ENCODE measurements around the gene EPHA4. TPM values are rescaled to one million over a fixed set of nuclear protein-coding genes. Genes with fewer than 3 reads are reported as not detected.

Gene EPHA4
- total RNA-seq, 5 donors from 2014 or later (not counting 1 experiment from before 2014, with no cell fraction given) = 47.2 to 93.9 (median 58.0) TPM

DNA sequence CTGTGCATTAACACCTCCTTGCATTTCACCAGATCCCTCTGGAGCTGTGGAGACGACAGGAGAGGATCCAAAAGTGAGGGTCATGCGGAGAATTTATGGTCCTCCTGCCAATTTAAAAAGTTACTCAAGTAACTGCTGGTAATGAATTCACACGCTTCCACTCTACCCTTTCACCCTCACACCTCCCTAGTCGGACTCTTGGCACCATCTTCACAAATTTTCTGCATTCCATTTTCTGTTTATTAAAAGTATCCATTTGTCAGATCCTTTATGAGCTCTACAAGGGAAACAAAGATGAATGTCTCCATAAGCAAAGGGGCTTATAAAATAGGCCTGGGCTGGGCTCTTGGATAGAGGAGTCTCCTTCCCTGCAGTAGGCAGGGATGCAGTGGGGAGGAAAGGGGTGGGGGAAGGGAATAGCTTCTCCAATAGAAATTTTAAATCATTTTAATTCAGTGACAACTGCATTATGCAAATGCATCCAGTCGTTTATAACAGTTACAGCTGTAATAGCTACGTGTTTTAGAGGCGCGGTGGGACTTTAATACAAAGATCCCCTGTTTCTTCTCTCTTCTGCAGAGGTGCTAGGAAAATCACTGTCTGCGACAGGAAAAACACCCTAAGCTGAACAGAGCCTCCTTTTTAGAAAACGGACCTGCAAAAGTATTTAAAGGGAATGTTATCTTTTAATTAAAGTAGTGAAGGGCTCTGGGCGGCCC is 132.2 kb downstream of the EPHA4 start:
- Mint-ChIP-seq H3K9me3 (no peaks in the 10 kb centered on the region), H3K4me3 (no peak overlapping the region), H3K36me3 (peaks cover 60% of the 10 kb centered on the region), H3K27me3 (no peaks in the 10 kb centered on the region), H3K27ac (no peak overlapping the region), H3K4me1 (no peaks in the 10 kb centered on the region)
- Histone ChIP-seq H3K27me3 (replicated peaks in 1 of 2; ENCODE audit: control insufficient read depth in 2 of 2, extremely low read depth in 1 of 2, insufficient read depth in 2 of 2, low read length in 1 of 2) (no peaks in the 10 kb centered on the region), H3K4me3 (ENCODE audit: control insufficient read depth in 1 of 2, extremely low read depth in 1 of 2, low read length in 1 of 2) (no peak overlapping the region), H3K9me3 (no peaks in the 10 kb centered on the region), H3K36me3 (ENCODE audit: control insufficient read depth in 2 of 2, extremely low read depth in 1 of 2, insufficient read depth in 1 of 2, low read length in 1 of 2) (peaks cover 0 to 23% of the 10 kb centered on the region in 2 donors), H3K27ac (ENCODE audit: low read length) (no peak overlapping the region), H3K4me1 (ENCODE audit: control insufficient read depth in 1 of 2, extremely low read depth in 1 of 2, insufficient read depth in 2 of 2, low read length in 2 of 2) (no peaks in the 10 kb centered on the region)
- 91% methylated on average over 8 of the region's 11 CpGs for WGBS (ENCODE audit: insufficient coverage)
- POLR2A ChIA-PET = interaction anchor here in 1 of 2 donors (0.6 kb wide), 1 partner anchor 612 kb away, joined by 3 read pairs; no protein-coding TSS in a partner anchor
- ATAC-seq (replicated peaks in 1 of 4) (no peak), DNase-seq (no peak)
- CTCF ChIA-PET = no interaction called here

DNA sequence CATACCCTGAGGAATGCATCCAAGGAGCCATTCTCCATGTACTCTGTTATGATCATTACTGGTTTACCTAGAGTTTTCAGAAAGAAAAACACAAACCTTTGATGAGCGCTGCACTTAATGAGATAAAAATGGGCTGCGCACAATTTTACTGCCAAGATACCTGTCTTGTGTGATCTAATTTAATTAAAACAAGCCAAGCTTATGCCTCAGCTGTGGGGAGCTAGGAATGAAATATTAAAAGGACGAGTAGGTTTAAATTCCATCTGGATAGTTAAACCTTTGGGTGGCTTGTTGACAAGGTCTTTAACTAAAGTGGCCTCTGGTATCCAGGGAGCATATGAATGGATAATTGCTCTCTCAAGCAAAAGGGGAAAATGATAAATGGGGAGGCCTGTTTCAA is 135.0 kb downstream of the EPHA4 start:
- Histone ChIP-seq H3K27me3 (replicated peaks in 1 of 2; ENCODE audit: control insufficient read depth in 2 of 2, extremely low read depth in 1 of 2, insufficient read depth in 2 of 2, low read length in 1 of 2) (no peaks in the 10 kb centered on the region), H3K9me3 (no peaks in the 10 kb centered on the region), H3K36me3 (ENCODE audit: control insufficient read depth in 2 of 2, extremely low read depth in 1 of 2, insufficient read depth in 1 of 2, low read length in 1 of 2) (peaks cover 4 to 16% of the 10 kb centered on the region in 2 donors), H3K27ac (ENCODE audit: low read length) (no peak overlapping the region), H3K4me3 (ENCODE audit: control insufficient read depth in 1 of 2, extremely low read depth in 1 of 2, low read length in 1 of 2) (no peak overlapping the region), H3K4me1 (ENCODE audit: control insufficient read depth in 1 of 2, extremely low read depth in 1 of 2, insufficient read depth in 2 of 2, low read length in 2 of 2) (no peaks in the 10 kb centered on the region)
- H3K36me3 Mint-ChIP-seq = peaks cover 66% of the 10 kb centered on the region
- POLR2A ChIA-PET = no interaction called here
- CTCF ChIA-PET = interaction anchor here in 1 of 2 donors (0.6 kb wide), 1 partner anchor 84 kb away, joined by 3 read pairs; no protein-coding TSS in a partner anchor
- H3K4me1 Mint-ChIP-seq = no peaks in the 10 kb centered on the region
- no peak for ATAC-seq (replicated peaks in 1 of 4)
- H3K27me3 Mint-ChIP-seq = no peaks in the 10 kb centered on the region
- 85% methylated on average over 3 of the region's 3 CpGs for WGBS (ENCODE audit: insufficient coverage)
- no peak for DNase-seq
- H3K9me3 Mint-ChIP-seq = no peaks in the 10 kb centered on the region
- H3K27ac Mint-ChIP-seq = no peak overlapping the region
- no peak overlapping the region for H3K4me3 Mint-ChIP-seq

DNA sequence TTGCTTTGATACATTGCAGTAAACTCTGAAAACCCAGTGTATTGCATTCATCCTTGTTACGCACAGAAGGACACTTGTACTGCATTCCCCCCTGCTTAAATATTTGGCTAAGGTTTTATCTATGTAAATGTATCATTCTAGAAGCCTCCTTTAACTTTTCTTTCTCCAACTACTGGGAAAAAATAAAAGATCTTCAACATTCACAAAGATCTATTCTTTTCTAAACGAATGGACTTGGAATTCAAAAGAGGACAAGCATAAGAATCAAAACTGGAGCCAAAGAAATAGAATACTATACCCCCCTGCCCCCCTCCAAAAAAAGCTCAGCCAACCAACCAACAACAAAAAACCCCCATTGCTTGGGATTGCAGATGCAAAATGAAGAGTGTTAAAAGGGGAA is 136.9 kb downstream of the EPHA4 start:
- no peak overlapping the region for H3K27ac ChIP-seq (ENCODE audit: low read length)
- ATAC-seq (replicated peaks in 1 of 4) (no peak), DNase-seq (no peak)
- no peaks in the 10 kb centered on the region for H3K27me3 ChIP-seq (replicated peaks in 1 of 2; ENCODE audit: control insufficient read depth in 2 of 2, extremely low read depth in 1 of 2, insufficient read depth in 2 of 2, low read length in 1 of 2)
- POLR2A ChIA-PET = no interaction called here
- H3K4me1 ChIP-seq (ENCODE audit: control insufficient read depth in 1 of 2, extremely low read depth in 1 of 2, insufficient read depth in 2 of 2, low read length in 2 of 2) = no peaks in the 10 kb centered on the region
- no peaks in the 10 kb centered on the region for H3K4me1 Mint-ChIP-seq
- WGBS (ENCODE audit: insufficient coverage) = no CpG with 5 or more reads among the region's 2 CpGs
- no peak overlapping the region for H3K4me3 Mint-ChIP-seq
- H3K4me3 ChIP-seq (ENCODE audit: control insufficient read depth in 1 of 2, extremely low read depth in 1 of 2, low read length in 1 of 2) = no peak overlapping the region
- H3K36me3 Mint-ChIP-seq = peaks cover 55% of the 10 kb centered on the region
- H3K27me3 Mint-ChIP-seq = no peaks in the 10 kb centered on the region
- H3K36me3 ChIP-seq (ENCODE audit: control insufficient read depth in 2 of 2, extremely low read depth in 1 of 2, insufficient read depth in 1 of 2, low read length in 1 of 2) = peaks cover 6 to 7% of the 10 kb centered on the region in 2 donors
- no peaks in the 10 kb centered on the region for H3K9me3 Mint-ChIP-seq
- H3K9me3 ChIP-seq = no peaks in the 10 kb centered on the region
- CTCF ChIA-PET = no interaction called here
- no peak overlapping the region for H3K27ac Mint-ChIP-seq

DNA sequence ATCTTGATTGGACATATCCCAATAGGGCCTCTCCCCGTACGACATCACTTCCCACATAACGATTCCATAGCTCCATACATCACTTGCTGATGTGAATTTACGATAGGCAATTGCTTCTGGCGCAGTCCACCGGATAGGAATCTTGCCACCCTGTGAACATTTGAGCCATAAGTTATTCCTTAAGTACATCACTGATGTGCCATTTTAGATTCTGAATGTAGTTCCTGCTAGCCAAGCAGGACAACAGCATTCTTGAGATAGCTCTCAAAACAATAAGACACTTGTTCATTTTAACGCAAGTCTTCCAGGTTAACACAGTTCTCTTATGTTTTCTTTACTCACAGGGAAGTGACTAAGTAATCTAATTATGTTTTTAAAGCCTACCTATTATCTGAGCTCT is 138.0 kb downstream of the EPHA4 start:
- Mint-ChIP-seq H3K4me3 (no peak overlapping the region), H3K27ac (no peak overlapping the region)
- CTCF ChIA-PET = no interaction called here

DNA sequence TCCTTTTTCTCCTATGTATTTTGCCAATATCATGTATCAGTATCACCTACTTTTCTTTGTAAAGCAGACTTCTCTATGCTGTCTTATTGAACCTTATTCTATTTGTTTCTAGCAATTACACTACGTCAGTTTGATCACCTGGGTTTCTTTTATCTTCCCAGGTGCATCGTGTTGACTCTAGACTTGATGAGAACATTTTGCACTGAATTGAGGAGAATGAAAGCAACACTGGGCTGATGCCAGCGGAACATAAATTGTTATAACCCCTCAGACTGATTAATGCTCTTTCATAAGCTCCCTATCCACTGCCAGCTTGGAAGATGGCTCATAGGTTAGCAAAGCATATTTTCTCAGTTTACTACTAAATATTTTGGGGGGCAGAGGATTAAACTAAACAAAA is 140.6 kb downstream of the EPHA4 start:
- H3K4me1 Mint-ChIP-seq = no peaks in the 10 kb centered on the region
- no peak overlapping the region for H3K4me3 Mint-ChIP-seq
- Histone ChIP-seq H3K27me3 (replicated peaks in 1 of 2; ENCODE audit: control insufficient read depth in 2 of 2, extremely low read depth in 1 of 2, insufficient read depth in 2 of 2, low read length in 1 of 2) (no peaks in the 10 kb centered on the region), H3K4me3 (ENCODE audit: control insufficient read depth in 1 of 2, extremely low read depth in 1 of 2, low read length in 1 of 2) (no peak overlapping the region), H3K4me1 (ENCODE audit: control insufficient read depth in 1 of 2, extremely low read depth in 1 of 2, insufficient read depth in 2 of 2, low read length in 2 of 2) (no peaks in the 10 kb centered on the region), H3K36me3 (ENCODE audit: control insufficient read depth in 2 of 2, extremely low read depth in 1 of 2, insufficient read depth in 1 of 2, low read length in 1 of 2) (peaks cover 9 to 13% of the 10 kb centered on the region in 2 donors), H3K9me3 (no peaks in the 10 kb centered on the region), H3K27ac (ENCODE audit: low read length) (no peak overlapping the region)
- CTCF ChIA-PET = no interaction called here
- no peaks in the 10 kb centered on the region for H3K27me3 Mint-ChIP-seq
- H3K27ac Mint-ChIP-seq = no peak overlapping the region
- DNase-seq = no peak
- WGBS (ENCODE audit: insufficient coverage) = no CpG with 5 or more reads among the region's 3 CpGs
- H3K9me3 Mint-ChIP-seq = no peaks in the 10 kb centered on the region
- POLR2A ChIA-PET = no interaction called here
- peaks cover 50% of the 10 kb centered on the region for H3K36me3 Mint-ChIP-seq
- ATAC-seq (replicated peaks in 1 of 4) = no peak

More for the DNA sequence above, 138.0 kb downstream of the EPHA4 start:
- no peaks in the 10 kb centered on the region for H3K4me1 Mint-ChIP-seq
- Histone ChIP-seq H3K4me3 (ENCODE audit: control insufficient read depth in 1 of 2, extremely low read depth in 1 of 2, low read length in 1 of 2) (no peak overlapping the region), H3K27ac (ENCODE audit: low read length) (no peak overlapping the region), H3K9me3 (no peaks in the 10 kb centered on the region), H3K27me3 (replicated peaks in 1 of 2; ENCODE audit: control insufficient read depth in 2 of 2, extremely low read depth in 1 of 2, insufficient read depth in 2 of 2, low read length in 1 of 2) (no peaks in the 10 kb centered on the region), H3K4me1 (ENCODE audit: control insufficient read depth in 1 of 2, extremely low read depth in 1 of 2, insufficient read depth in 2 of 2, low read length in 2 of 2) (no peaks in the 10 kb centered on the region), H3K36me3 (ENCODE audit: control insufficient read depth in 2 of 2, extremely low read depth in 1 of 2, insufficient read depth in 1 of 2, low read length in 1 of 2) (peaks cover 6 to 13% of the 10 kb centered on the region in 2 donors)
- H3K36me3 Mint-ChIP-seq = peaks cover 57% of the 10 kb centered on the region
- no peak for DNase-seq
- 96% methylated on average over 4 of the region's 7 CpGs for WGBS (ENCODE audit: insufficient coverage)
- H3K9me3 Mint-ChIP-seq = no peaks in the 10 kb centered on the region
- ATAC-seq (replicated peaks in 1 of 4) = no peak
- POLR2A ChIA-PET = interaction anchor here in 1 of 2 donors (0.6 kb wide), 1 partner anchor 158 kb away, joined by 3 read pairs; no protein-coding TSS in a partner anchor
- H3K27me3 Mint-ChIP-seq = no peaks in the 10 kb centered on the region

DNA sequence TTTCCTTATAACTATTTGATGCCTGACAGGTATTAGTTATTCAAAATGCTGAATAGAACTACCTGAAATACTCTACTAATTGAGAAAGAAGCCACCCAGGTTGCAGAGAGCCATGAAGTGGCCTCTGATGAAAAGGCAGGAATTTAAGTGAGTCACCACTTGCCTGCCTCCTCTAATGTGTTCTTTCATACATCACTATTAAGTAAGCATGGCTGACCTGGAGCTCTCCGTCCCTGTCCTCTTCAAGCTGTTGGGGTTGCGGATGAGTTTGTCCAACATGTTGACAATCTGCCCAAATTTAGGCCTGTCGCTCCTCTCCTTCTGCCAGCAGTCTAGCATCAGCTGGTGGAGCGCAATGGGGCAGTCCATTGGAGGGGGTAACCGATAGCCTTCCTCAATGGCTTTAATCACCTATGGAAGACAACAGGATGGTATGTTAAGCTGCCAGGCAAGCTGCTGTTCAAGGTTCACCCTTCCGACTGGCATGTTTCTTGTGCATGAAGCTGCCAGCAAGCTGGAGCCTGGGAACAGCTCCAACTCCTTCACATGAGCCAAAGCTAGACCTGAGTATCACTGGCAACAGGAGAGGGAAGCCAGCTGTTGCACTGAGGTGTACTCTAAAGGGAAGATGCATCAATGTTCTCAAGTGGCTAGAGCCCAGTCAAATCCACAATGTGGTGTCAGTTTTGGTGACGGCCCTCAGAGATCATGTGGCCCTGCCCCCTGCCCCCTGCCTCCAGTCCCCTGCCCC is 142.2 kb downstream of the EPHA4 start:
- ChIA-PET POLR2A (no interaction called here), CTCF (interaction anchor here (0.6 kb wide), 2 partner anchors 14 to 479 kb away, joined by 3 to 6 read pairs; no protein-coding TSS in a partner anchor)
- peak overlapping the region in 1 of 2 donors; percentile 37 for H3K27ac Mint-ChIP-seq
- DNase-seq (no peak), ATAC-seq (replicated peaks in 1 of 4) (no peak)
- no peaks in the 10 kb centered on the region for H3K27me3 ChIP-seq (replicated peaks in 1 of 2; ENCODE audit: control insufficient read depth in 2 of 2, extremely low read depth in 1 of 2, insufficient read depth in 2 of 2, low read length in 1 of 2)
- no peak overlapping the region for H3K4me3 ChIP-seq (ENCODE audit: control insufficient read depth in 1 of 2, extremely low read depth in 1 of 2, low read length in 1 of 2)
- no peak overlapping the region for H3K27ac ChIP-seq (ENCODE audit: low read length)
- H3K9me3 Mint-ChIP-seq = no peaks in the 10 kb centered on the region
- H3K4me1 Mint-ChIP-seq = no peaks in the 10 kb centered on the region
- H3K4me3 Mint-ChIP-seq = no peak overlapping the region
- H3K27me3 Mint-ChIP-seq = no peaks in the 10 kb centered on the region
- H3K36me3 ChIP-seq (ENCODE audit: control insufficient read depth in 2 of 2, extremely low read depth in 1 of 2, insufficient read depth in 1 of 2, low read length in 1 of 2) = peaks cover 9 to 13% of the 10 kb centered on the region in 2 donors
- WGBS (ENCODE audit: insufficient coverage) = 100% methylated on average over 4 of the region's 7 CpGs
- peaks cover 54% of the 10 kb centered on the region for H3K36me3 Mint-ChIP-seq
- H3K4me1 ChIP-seq (ENCODE audit: control insufficient read depth in 1 of 2, extremely low read depth in 1 of 2, insufficient read depth in 2 of 2, low read length in 2 of 2) = no peaks in the 10 kb centered on the region
- no peaks in the 10 kb centered on the region for H3K9me3 ChIP-seq
